ENCODE results near the gene ATXN7L1. TPM values are rescaled to one million over a fixed set of nuclear protein-coding genes. Genes with fewer than 3 reads are reported as not detected.

Gene ATXN7L1
- total and polyA plus RNA-seq, 2 of the 8 experiments (the other 6 are each of a cell fraction or from before 2014, with no cell fraction given) = 14.3 to 34.0 TPM

DNA sequence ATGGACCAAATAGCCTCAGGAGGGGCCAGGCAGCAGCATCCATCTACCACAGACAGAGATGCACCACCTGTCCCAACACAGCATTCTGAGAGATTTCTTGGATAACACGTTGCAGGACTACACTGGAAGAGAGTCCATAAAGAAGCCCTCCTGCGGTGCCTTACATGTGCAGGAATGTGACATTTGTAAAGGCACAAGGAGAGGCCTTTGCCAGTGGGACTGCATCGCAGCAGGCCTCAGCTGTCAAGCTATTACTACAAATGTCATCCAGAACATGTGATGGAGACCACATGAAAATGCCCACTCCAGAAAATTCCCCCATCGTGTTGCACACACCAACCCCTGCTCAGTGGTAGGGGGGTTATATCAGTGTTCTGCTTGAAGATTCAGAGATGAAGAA lies 77.4 kb downstream of the ATXN7L1 start:
- DNase-seq (ENCODE audit: low read depth in 1 of 2, low spot score in 2 of 2) = no peak
- H3K4me2 ChIP-seq (ENCODE audit: insufficient read depth in 1 of 2, low read depth in 2 of 2, low read length in 2 of 2) = no peak overlapping the region
- no peak overlapping the region for H3K56ac ChIP-seq (replicated peaks; ENCODE audit: insufficient read length, low read depth, low read length)
- H2BK5ac ChIP-seq (ENCODE audit: low read depth, low read length) = no peak overlapping the region
- no peak overlapping the region for H3K23ac ChIP-seq (ENCODE audit: insufficient read length)
- no peak overlapping the region for H2BK20ac ChIP-seq (ENCODE audit: low read length)
- H3K4me1 ChIP-seq (replicated peaks in 1 of 4; ENCODE audit: control insufficient read depth in 3 of 4, insufficient read depth in 4 of 4, low read length in 3 of 4) = peaks cover 2 to 14% (median 8%) of the 10 kb centered on the region in 4 experiments; a peak in 6 of 7 replicates
- no peak overlapping the region for H3K9ac ChIP-seq (replicated peaks in 1 of 4; ENCODE audit: extremely low read depth in 1 of 4, low read depth in 3 of 4, low read length in 3 of 4)
- H4K5ac ChIP-seq (ENCODE audit: insufficient read length, low read depth, low read length) = no peak overlapping the region
- WGBS, 2 experiments (ENCODE audit: extremely low coverage in 1 of 2, insufficient coverage in 1 of 2, insufficient read length in 1 of 2, insufficient replicate concordance in 2 of 2, low coverage in 1 of 2, low lambda C conversion rate in 2 of 2, missing lambda C conversion rate in 1 of 2) = 45% methylated on average over 4 of the region's 4 CpGs; no CpG with 5 or more reads in 1 of the 2 experiments
- H2BK12ac ChIP-seq (ENCODE audit: low read depth, low read length) = no peak overlapping the region
- H2AK5ac ChIP-seq (ENCODE audit: low read depth, low read length) = no peak overlapping the region
- H3K79me1 ChIP-seq (ENCODE audit: low read depth, low read length) = peaks cover 2% of the 10 kb centered on the region; the same call in 1 of the 2 replicates
- no peak overlapping the region for H3K4me3 ChIP-seq (ENCODE audit: extremely low read depth in 1 of 4, insufficient read depth in 2 of 4, low read depth in 3 of 4, low read length in 4 of 4)
- H3K4ac ChIP-seq (replicated peaks; ENCODE audit: insufficient read length, low read depth, low read length) = no peak overlapping the region
- peaks cover 10 to 12% of the 10 kb centered on the region in 2 experiments for H4K20me1 ChIP-seq (replicated peaks in 1 of 2; ENCODE audit: control insufficient read depth in 1 of 2, insufficient read depth in 2 of 2, low read length in 2 of 2)
- ChIA-PET CTCF (ENCODE audit: partially characterized antibody) (interaction anchor here (0.6 to 9.3 kb wide), 9 partner anchors 13 to 148 kb away, joined by 3 to 107 read pairs (median 4); no protein-coding TSS in a partner anchor), POLR2A (ENCODE audit: partially characterized antibody) (interaction anchor here (1.2 to 2.4 kb wide), 2 partner anchors 24 to 51 kb away, joined by 3 to 11 read pairs; no protein-coding TSS in a partner anchor)
- H2BK120ac ChIP-seq (replicated peaks; ENCODE audit: low read depth, low read length) = no peak overlapping the region
- H3K36me3 ChIP-seq (ENCODE audit: control insufficient read depth in 2 of 4, insufficient read depth in 4 of 4, low read length in 3 of 4) = no peaks in the 10 kb centered on the region
- H4K91ac ChIP-seq (replicated peaks; ENCODE audit: insufficient read length, low read length) = no peak overlapping the region
- no peak overlapping the region for H3K14ac ChIP-seq (ENCODE audit: insufficient read length)
- H4K8ac ChIP-seq (ENCODE audit: extremely low read depth, insufficient read depth, low read length) = no peak overlapping the region
- no peaks in the 10 kb centered on the region for H3K79me2 ChIP-seq (ENCODE audit: control insufficient read depth in 1 of 2, insufficient read depth in 2 of 2, low read length in 2 of 2)
- no peaks in the 10 kb centered on the region for H3K27me3 ChIP-seq (replicated peaks in 1 of 4; ENCODE audit: control insufficient read depth in 3 of 4, extremely low read depth in 1 of 4, insufficient read depth in 3 of 4, low read length in 3 of 4)
- no peak overlapping the region for H3K27ac ChIP-seq (ENCODE audit: low read depth, low read length)
- H2BK15ac ChIP-seq (ENCODE audit: low read length) = 0 out of 2 replicates have a peak overlapping the region, but pooled peaks have one; percentile 4
- no peak overlapping the region for H2AFZ ChIP-seq (ENCODE audit: low read length)
- peak; percentile 70 for FAIRE-seq
- no peaks in the 10 kb centered on the region for H3K23me2 ChIP-seq (ENCODE audit: low read depth, low read length)
- H3K18ac ChIP-seq (ENCODE audit: extremely low read depth, low read length) = no peak overlapping the region
- H3K9me3 ChIP-seq (ENCODE audit: insufficient read depth in 2 of 2, low read depth in 1 of 2, low read length in 1 of 2) = no peaks in the 10 kb centered on the region
- no peak for TF ChIP-seq RAD21 (IDR thresholded peaks at IDR 0.05 in 1 of 2, conservative IDR thresholded peaks at IDR 0.05 in 1 of 2; ENCODE audit: low read depth in 2 of 2, low read length in 2 of 2)
- no peak for TF ChIP-seq SP1 (IDR thresholded peaks at IDR 0.05; ENCODE audit: low read depth, low read length)
- TF ChIP-seq NANOG (IDR thresholded peaks at IDR 0.05; ENCODE audit: insufficient read depth, low read depth, low read length, poor library complexity, severe bottlenecking) = peak; percentile 37
- TF ChIP-seq, protein P1, sequence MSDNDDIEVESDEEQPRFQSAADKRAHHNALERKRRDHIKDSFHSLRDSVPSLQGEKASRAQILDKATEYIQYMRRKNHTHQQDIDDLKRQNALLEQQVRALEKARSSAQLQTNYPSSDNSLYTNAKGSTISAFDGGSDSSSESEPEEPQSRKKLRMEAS (IDR thresholded peaks at IDR 0.05) = peak; percentile 69
- TF ChIP-seq SIN3A (conservative IDR thresholded peaks at IDR 0.05 in 1 of 2, IDR thresholded peaks at IDR 0.05 in 1 of 2; ENCODE audit: low read depth in 1 of 2, low read length in 2 of 2) = peak; percentile 99
- TF ChIP-seq SRF (IDR thresholded peaks at IDR 0.05; ENCODE audit: low read depth, low read length) = no peak
- 0 out of 4 replicates have a peak, but pooled peaks of 1 of the 2 experiments have one; percentile 63 for TF ChIP-seq HDAC2 (IDR thresholded peaks at IDR 0.05; ENCODE audit: borderline replicate concordance in 1 of 2, low read depth in 2 of 2, low read length in 2 of 2)
- TF ChIP-seq YY1 (IDR thresholded peaks at IDR 0.05; ENCODE audit: low read depth, low read length) = peak; percentile 58
- no peak for TF ChIP-seq CHD2 (IDR thresholded peaks at IDR 0.05; ENCODE audit: low read length)
- TF ChIP-seq, protein P2, sequence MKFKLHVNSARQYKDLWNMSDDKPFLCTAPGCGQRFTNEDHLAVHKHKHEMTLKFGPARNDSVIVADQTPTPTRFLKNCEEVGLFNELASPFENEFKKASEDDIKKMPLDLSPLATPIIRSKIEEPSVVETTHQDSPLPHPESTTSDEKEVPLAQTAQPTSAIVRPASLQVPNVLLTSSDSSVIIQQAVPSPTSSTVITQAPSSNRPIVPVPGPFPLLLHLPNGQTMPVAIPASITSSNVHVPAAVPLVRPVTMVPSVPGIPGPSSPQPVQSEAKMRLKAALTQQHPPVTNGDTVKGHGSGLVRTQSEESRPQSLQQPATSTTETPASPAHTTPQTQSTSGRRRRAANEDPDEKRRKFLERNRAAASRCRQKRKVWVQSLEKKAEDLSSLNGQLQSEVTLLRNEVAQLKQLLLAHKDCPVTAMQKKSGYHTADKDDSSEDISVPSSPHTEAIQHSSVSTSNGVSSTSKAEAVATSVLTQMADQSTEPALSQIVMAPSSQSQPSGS (IDR thresholded peaks at IDR 0.05; ENCODE audit: low read length) = no peak; the same call in 1 of the 2 replicates
- TF ChIP-seq CEBPB (IDR thresholded peaks at IDR 0.05; ENCODE audit: low read depth, low read length) = no peak

All from H1 (cell line).